ENCODE results near the gene PTPN3.

PTPN3 gene

DNA sequence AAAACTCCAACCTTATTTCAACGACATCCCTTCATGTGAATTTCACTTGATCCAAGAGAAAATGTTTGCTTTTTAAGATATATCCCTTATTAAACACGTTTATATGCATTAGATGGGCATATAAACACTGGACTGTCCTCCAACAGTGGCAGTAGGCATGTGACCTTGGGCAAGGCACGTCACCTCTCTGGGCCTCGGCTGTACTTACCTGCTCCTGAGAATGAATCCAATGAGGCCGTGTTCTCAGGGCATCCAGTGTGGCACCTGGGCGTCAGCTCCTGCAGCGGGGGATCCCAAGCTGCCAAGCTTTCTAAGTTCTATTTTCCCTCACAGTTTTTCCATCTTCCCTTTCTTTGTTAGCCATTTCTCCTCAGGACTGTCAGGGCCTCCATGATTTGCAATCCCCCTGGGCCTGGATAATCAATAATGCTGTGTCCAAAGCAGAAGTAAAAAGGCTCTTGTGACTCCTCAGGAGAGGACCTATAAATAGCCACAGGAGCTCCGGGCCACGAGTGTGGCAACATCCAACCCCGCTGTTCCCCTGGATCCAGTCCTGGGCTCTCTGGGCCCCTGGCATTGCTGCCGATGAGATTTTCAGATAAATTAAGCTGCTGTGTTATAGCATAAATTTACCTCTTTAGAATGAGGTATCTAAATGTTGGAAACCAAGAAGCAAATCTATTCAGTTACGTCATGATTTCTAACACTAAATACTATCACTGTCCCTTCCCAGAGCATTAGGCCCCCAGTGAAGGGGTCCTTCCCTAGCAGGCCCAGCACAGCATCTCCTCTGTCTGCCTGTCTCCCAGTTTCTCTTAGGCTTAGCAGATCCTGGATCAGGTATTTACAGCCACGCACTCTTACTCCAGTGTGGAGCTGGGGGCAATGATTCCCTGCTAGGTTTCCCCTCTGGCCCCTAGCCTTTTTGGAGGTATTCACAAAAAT lies 76.8 kb downstream of the PTPN3 start:
- peak; percentile 67 for DNase-seq

DNA sequence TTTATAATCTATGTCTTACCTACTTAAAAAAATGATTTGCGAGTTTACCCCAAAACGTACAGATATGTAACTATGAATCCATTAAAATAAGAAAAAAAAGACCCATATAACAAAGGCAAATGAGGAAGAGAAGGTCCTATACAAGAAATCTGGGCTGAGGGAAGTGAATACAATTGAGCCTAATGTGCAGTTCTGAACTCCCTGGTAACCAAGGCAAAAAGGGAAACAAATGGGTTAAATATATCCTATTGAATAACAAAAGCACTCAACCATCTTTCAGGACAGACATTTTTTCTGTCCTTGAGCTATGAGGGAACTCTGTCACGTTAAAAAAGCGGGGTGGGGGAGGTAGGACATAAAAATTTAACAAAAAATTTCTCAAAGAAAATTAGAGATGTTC lies 78.6 kb downstream of the PTPN3 start:
- no peak for DNase-seq

DNA sequence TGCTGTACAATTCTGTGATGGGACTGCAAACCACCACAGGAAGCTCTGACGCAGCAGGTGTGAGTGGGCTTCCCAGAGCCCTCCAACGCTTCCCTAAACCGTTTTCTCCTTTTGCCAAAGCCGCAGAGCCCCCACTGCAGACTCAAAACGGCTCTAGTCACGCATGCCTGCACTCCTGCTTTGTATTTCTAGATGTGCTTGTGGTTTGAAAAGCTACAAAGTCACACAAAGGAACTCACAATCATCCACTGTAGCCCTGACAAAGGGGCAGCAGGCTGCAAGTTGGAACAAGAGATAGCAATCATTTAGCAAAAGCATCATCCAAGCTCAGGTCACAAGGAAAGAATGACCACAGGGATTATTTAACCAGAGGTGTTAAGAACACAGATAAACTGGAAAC lies 79.3 kb downstream of the PTPN3 start:
- DNase-seq, result no peak

DNA sequence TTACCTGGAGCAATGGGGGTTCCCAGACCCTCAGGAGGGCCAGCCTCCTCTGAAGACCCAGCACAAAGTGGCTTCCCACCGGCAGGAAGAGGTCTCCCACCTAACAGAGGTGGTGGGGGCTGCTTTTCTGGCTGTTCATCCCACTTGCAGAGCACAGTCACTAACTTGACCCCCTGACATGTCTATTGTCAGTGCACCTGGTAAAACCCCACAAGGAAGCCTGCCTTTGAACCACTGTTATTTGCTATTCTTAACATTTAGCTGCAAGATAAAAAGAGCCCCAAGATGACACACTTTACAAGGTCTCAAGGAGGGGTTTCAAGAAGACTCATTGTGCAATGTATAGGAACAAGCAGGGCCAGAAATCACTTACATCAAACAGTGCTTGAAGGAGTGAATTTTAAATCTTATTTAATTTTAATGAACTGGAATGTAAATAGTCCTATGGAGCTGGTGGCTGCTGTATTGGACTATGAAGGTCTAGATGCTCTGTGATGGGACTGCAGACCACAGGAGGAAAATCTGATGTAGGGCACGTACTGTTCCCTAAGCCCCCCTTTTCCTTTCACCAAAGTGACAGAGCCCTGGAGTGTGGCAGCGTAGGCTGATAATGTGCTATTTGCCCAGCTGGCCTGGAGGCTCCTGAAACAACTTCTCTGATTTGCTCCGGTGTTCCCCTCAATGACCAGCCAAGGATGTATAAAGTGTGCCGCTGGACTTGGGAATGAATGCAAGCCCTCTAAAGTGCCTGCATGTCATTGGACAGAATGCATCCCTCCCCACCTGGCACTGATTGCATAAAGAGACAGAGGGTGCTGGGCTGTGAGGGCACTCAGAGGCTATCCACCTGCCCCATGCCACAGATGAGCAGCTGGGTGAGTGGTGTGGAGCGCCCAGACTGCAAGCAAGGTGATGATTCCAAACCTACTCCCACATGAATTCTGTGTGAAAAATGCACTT lies 80.2 kb downstream of the PTPN3 start:
- no peak for DNase-seq

DNA sequence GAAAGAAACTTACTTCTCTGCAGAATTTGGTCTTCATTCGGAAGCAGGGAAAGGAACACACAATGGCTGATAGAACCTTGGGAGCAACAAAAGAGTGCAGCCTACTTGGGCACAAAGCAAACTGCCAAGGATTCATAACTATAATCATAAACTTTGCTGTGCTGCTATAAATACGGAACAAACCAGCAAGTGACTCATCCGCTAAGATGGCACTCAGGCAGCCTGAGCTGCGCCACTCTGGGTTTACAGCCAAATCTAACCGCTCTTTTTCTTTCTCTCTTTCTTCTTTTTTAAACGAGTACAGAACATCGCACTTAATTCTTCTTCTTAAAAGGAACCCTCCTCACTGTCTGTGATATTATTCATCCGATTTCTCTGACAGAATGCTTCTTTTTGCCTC lies 81.1 kb downstream of the PTPN3 start:
- no peak for DNase-seq

DNA sequence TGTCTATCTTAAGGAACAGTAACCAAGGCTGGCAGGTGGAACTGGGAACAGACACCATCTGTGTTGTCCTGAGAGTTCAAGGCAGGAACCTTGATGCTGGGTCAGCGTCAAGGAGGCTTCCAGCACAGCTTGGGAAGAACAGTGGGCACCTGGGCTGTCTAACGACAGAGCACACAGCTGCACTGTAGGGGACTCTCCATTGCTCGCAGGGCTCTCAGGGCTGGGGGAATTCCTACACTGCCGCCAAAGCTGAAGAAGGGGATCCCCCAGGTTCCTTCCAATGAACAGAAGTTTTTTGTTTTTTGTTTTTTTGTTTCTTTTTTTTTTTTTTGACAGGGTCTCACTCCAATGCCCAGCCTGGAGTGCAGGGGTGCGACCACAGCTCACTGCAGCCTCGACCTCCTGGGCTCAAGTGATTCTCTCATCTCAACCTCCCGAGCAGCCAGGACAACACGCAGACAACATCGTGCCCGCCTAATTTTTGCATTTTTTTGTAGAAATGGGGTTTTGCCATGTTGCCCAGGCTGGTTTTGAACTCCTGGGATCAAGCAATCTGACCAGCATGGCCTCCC lies 81.9 kb downstream of the PTPN3 start:
- no peak for DNase-seq

DNA sequence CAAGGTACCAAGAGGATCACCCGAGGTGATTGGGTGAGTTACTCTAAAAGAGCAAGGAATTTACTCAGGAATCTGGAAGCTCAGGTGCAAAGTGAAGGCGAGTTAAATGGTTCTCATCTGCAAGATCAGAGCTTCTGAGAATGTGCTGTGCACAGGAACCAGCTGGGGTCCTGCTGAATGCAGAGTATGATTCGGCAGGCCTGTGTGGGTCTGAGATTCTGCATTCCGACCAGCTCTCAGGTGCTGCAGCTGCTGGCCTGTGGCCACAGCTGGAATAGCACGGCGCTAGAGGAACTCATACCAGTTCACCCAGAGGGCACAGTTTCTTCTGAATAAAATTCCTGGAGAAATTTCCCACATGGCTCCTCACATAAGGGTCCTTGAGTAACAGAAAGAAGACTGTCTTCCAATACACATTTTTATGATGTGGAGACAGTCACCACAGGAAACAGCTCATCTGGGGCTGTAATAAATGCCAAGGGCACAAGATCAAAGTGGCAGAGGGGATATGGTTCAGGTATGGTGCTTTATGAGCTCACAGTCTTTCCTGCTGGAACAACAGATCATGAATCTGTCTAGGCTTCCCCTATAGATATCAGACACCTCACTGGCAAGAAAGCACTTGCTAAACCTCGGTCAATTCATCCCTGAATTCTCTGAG lies 83.9 kb downstream of the PTPN3 start:
- DNase-seq, result no peak

DNA sequence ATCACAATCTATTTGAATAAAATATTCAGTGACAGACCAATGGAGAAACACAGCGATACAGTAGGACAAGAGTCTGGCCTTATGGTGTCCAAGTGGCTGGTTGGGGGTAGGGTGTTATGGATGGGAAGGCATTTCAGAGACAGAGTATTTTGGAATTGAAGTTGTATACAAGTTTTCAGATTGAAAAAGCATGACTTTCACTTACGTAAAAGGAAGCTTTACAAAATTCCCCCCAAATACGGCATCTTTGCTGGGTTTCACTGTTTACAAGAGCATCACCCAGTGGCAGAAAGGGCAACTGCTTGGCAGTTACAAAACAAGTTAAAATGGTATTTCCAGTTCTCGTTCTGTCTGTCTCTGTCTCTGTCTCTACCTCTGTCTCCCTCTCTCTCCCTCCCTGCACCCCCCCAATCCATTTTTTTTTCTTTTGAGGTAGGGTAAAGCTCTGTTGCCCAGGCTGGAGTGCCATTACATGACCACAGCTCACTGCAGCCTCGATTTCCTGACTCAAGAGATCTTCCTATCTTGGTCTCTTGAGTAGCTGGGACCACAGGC lies 86.2 kb downstream of the PTPN3 start:
- DNase-seq, result peak; percentile 66

DNA sequence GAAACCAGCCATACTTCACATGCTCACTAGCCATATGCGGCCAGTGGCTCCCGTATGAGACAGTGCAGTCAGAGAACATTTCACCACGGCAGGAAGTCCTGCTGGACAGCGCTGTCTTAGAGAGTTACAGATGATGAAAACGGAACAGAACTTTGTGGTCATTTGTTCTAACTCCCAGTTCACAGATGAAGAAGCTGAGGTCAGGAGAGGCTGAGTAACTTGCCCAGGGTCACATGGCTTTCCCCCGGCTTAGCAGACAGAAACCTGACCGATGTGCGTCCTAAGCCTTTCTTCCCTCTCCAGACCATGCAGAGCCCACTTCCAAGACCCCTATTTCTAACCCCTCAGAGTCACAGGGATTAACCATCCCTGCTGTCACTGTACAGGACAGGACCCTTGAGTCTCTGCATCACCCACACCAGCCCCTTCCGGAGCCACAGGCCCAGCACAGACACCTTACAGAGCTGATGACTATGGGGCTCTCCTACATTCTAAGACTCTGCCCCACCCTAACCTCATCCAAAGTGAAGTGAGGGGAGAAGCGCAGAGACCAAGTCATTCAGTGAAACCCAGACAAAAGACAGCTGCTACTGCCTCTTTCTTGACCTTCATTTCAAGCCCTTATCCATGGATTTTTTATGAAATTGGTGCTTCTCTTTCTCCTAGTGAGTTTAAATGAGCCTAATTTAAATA lies 86.9 kb downstream of the PTPN3 start:
- no peak for DNase-seq

DNA sequence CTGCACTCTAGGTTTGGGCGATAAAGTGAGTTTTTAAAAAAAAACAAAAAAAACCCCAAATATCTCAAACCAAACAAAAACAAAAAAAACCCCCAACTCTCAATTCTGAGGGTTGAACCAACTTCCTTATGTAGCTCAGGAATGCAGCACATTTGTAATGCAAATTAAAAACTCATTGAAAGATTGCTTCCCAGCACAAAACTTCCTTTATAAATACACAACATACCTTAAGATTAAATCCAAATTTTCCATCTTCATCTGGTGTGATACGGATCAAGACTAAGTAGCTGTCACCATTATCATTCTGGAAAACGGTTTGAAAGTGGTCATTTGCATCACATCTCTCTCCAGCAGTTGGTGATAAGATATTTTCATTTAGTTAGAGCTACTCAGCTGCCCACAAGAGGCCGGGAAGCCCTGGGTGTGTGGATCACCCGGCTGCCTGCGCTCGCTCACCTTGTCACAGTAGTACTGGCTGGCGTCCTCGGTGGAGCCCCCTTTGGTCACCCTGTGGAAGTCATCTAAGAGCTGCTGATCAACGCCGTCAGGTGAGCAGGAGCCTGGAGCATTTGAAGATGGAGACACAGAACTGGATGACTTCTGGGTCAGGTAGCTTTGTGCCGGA lies 88.2 kb downstream of the PTPN3 start:
- no peak for DNase-seq

DNA sequence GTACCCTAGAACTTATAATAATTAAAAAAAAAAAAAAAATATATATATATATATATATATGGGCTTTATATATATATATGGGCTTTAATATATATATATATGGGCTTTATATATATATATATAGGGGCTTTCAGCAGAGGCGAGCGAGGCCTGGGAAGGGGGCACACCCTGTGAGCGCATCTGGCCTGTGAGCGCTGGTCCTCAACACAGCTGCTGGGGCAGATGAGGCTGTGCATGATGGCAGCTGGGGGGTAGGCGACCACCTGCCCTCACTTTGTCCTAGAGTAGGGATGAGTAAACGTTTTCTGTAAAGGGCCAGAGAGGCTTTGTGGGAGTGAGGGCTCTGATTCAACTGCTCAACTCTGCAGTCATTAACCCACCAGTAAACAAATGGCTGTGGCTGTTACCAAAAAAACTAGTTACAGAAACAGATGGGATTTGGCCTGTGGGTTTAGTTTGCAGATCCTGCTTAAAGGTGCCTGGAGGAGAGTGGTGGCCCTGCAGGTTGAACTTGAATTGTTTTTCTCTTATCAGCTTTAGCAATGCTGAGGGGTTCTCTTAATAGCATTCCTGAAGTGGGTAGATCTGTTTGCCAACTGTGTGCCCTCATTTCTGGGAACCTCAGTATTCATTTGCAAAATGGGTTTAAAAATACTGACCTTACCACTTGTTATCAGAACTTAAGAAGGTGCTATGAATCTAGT lies 89.2 kb downstream of the PTPN3 start:
- DNase-seq, result no peak

DNA sequence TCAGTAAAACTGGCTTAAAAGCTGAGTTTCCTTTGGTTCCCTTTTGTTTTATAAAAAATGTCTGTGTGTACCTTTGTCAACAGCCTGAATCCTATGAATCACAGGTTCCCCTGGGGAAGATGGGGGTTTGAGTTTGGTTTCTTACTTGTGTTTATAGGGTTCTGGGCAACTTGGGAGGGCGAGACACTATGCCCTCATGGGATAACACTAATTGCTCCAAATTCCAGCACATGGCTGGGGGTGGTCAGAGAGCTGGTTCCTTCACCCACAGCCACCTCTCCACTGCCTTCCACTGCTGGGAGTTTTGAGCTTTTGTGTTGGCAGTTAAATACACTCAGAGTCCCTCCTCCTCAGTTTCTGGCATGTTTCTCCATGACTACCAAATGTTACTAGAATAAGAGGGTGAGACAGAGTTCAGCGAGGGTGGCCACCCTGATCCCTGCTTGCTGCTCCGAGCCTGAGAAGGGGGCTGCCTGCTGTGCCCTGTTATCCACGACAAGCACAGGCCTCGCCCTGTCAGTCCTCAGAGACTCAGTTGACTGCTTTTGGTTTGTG lies 94.3 kb downstream of the PTPN3 start:
- peak; percentile 34 for DNase-seq

DNA sequence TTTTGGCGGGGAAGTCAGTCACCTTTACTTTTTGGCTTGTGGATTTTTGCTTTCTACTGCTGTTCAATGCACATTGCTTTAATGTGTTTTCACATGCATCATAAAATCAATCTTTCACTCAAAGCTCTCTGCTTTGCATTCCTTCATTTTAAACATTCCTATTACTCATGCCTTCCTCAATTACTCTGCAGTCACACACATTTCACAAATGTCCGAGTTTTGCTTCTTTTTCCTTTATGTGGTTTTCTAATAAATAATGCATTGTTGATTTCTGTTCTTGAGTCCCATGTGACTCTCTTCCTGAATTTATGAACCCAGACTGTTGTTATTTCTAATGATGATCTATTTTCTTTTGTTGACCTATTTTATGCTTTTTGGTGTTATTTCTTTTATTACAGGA lies 95.0 kb downstream of the PTPN3 start:
- peak; percentile 16 for DNase-seq

DNA sequence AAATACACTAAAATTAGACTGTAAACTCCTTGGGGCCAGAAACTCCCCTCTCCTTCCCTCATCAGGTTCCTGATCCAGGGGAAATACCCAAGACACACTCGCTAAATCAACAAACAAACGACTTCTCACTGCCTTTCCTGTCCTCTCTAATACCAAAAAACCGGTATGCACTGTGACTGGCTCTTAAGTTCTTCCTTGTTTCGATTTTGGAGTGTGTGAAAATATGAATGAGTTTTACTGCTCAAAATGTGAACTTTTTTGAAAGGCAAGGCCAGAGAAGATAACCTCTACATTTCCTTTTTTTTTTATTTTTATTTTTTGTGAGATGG lies 96.2 kb downstream of the PTPN3 start:
- DNase-seq, result no peak

DNA sequence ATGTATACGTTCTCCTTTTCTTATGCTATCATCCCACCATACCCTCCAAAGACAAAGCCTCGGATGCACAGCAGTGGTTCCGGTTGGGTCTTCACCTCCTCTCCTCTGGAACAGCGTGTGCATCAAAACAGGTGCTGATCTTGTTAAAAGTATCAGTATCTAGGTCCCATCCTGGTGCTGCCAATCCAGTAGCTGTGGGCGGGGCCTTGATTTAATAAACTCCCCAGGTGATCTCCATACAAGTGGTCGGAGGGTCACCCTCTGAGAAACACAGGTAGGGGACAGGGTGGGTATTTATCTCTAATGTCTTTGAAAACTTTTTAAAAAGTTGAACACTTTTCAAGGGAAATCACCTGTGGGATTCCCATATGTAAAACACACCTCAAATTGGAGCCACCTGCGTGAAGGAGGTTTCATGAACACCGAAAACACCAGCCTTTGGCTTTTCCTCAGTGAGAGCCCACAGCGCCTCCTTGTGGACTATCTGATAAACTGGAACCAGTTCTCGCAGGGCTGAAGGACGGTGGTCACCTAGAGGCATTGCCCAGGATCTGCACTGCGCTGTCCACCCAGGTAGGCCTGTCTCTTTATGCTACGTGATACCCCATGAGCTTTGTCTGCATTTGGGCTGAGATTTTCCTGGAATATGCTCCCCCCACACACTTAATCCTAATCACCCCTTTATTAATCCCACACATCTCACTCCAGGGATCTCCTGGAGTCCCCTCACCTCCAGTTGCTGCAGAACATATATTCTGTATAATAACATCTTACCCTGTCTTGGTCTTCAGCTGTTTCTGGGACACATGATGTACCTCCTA lies 96.7 kb downstream of the PTPN3 start:
- peak; percentile 69 for DNase-seq

DNA sequence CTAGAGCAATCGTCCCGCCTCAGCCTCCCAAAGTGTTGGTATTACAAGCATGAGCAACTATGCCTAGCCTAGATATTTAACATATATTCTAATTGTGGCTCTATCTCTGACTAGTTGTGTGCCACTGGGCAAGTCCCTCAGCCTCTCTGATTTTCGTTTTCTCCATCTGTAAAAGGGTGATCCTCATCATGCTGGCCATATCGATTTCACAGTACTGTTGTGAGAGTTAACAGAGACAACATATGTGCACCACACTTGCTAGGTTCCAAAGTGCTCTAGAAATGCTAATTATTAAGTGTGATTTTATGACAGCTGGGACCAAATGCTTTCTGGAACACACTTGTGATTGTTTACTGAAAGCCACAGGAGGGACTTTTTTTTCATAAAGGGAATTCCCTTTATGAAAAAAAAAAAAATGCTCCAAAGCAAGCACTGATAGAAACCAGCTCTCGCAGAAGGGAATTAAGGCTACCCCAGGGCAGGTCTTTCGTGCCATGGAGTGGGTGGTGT lies 98.8 kb downstream of the PTPN3 start:
- no peak for DNase-seq

DNA sequence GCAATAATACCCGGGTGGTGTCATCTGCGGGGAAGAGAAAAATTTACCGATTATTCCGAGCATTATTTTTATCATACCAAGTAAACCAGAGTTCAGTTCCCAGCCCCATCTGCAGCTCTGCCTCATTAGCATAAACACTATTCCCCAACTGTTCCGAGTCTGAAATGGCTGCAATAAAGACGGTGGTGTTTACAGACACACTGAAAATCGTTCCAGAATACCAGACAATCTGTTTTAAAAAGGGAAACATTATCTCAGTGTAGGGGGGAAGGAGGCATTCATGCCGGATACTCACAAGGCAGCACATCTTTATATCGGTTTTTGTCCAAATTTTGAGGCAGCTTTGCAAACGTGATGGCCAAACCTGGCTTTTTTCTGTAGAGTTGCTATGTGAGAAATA lies 106.9 kb downstream of the PTPN3 start:
- no peak for DNase-seq

DNA sequence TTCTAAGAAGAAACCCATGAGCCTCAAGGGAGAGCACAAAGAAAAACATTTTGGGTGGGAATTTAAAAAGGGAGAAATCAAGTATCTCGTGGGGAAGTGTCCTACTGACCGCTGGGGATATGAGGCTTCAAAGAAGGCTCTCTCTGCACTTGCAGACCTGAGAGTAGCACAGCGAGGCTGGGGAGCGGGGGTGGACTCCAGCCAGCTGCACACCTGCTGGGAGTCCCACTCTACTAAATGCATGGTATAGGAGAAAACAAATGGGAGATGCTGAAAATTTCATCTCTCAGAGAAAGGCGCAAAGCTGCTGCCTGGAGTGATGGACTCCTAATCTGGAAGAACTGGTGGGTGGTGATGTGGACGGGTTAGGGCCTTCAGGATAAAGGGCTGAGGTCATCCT lies 110.3 kb downstream of the PTPN3 start:
- no peak for DNase-seq

DNA sequence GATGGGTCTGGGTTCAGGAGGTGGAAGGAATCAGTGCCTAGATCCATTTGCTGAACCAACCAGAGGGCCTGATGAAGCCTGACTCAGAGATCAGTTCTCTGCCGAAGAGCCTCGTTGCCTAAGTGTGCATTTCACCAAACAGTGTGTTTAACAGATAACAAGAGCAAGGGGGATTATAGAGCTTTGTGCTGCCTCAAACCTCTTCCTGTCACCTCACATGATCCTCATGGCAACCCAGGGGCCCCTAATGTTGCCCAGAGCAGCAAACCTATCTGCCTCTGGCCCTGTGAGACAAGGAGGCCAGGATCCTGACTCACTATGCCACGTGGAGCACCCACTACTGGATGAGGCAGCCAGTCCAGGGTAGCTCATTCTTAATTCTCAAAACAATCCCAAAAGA lies 110.9 kb downstream of the PTPN3 start:
- DNase-seq, result no peak
